ENCODE results near the gene FGF1.

Gene FGF1

DNA sequence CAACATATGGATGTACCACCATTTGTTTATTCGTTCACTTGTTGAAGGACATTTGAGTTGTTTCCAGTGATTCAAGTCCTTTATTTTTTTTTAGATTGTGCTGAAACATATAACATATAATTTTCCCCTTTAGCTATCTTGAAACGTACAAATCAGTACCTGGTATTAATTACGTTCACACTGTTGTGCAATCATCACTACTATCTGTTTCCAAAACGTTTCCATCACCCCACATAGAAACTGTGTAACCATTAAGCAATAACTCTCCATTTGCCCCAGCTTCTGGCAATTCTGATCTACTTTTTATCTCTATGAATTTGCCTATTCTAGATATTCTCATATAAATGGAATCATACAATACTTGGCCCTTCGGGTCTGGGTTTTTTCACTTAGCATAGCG lies 116.0 kb downstream of the FGF1 start:
- DNase-seq, result no peak

GRCh38 chr5:142568996-142569335 lies 116.9 kb downstream of the FGF1 start:
- DNase-seq, result no peak

- no peak for DNase-seq
Observed at GRCh38 chr5:142568283-142568995, 117.5 kb downstream of the FGF1 start.

GRCh38 chr5:142561486-142562097 lies 124.3 kb downstream of the FGF1 start:
- no peak for DNase-seq

DNA sequence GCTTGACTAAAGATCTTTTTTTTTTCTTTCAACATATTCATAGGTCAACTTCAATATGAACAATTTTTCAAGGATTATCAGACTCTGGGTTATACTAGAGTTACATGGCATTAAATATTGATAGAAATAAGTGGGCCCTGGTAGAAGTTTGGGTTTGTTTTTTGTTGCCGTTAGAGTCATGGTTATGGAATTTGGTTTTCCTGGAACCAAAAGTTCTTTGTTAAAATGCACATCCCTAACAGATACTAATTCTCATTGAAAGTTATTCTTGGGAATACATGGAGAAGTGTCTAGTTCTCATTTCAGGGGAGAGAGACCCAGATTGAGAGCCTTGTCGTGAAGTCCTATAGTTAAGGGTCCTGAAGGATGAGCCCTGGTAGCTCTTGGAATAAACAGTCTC lies 124.9 kb downstream of the FGF1 start:
- DNase-seq, result no peak

DNA sequence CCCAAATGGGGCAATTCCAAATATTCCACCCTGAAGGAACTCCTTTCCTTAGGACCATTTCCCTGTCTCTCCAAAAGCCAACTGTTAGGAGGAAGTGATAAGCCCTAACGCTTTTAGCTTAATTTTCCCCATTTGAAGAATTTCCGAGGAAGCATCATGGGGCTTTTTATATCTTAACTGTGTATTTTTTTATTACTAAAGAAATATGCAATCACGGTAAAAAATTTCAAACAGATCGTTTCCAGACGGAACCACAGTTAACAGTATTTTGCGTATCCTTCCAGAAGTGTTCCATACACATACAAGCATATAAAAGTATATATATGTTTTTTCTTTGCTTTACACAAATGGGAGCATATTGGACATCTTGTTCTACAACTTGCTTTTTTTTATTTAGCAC lies 133.8 kb downstream of the FGF1 start:
- DNase-seq, result no peak

DNA sequence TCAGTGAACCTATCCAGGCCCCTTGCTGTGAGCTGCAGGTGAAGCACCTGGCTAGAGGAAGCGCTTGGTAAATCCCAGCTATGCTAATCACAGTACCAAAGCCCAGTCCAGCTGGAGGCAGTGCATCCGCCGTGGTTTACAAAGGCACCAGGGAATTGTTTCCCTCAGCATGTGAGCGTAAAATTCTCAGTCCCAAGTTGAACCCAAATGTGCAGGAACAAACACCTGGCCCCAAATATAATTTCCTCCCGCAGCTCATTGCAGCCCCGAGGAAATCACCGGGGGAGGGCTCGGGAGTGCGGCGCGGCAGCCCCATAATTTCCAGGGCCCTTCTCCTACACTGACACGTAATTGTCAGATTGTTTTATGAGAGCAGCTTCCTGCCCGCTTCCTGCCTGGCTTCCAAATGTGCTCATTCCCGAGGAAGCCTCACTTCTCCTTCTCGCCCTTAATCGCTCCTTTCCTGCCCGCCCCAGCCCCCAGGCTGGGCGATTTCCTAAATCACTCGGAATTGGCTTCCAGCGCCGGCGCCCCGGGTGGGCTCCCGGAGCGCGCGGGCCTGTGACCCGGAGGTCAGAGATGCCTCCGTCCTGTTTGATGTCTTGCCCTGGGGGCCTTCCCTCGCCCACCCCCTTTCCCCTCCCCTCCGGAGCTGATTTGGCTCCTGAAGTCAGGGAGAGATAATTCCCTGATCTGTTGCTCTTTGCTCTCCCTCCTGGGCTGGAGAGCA lies 134.4 kb downstream of the FGF1 start:
- DNase-seq, result no peak

- no peak for DNase-seq
Observed at GRCh38 chr5:142550471-142550870, 135.4 kb downstream of the FGF1 start.

GRCh38 chr5:142549834-142550233 lies 136.1 kb downstream of the FGF1 start:
- no peak for DNase-seq

- no peak for DNase-seq
Observed at GRCh38 chr5:142548739-142549275, 137.1 kb downstream of the FGF1 start.

DNA sequence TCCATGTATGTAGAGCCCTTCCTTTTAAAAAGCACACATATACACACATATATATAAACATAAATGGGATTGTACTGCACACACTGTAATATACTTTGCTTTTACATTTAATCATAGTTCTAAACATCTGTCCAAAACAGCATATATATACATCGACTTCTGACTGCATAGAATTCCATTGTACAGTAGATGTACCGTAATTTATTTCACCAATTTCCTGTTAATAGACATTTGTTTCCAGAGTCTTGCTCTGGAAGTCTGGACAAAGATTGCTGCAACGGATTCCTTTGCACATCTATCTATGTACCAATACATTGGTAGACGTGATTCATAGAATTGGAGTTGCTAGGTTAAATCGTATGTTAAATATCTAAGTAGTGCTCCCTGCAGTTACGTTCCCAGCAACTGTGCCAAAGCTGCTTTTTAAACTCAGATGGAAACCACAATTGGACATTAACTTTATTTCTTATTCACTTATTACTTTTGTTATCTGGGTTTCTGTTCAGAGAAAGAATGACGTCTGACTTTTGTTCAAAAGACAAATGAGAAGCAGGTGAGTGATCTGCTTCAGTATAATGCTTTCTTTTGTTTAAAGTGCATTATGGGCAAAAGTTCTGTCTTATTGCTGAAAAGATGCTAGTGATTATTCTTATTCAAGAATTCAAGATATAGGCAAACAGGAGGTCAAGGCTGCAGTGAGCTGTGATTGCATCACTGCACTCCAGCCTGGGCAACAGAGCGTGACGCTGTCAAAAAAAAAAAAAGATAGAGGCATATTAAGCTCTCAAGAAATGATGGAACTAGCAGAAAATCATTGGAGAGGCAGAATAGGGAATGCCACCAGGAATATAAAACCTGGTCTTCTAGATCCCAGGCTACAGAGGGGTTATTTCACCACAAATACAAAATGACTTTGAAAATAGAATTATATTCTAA lies 138.2 kb downstream of the FGF1 start:
- DNase-seq, result no peak

- no peak for DNase-seq
Observed at GRCh38 chr5:142545650-142546322, 140.1 kb downstream of the FGF1 start.

DNA sequence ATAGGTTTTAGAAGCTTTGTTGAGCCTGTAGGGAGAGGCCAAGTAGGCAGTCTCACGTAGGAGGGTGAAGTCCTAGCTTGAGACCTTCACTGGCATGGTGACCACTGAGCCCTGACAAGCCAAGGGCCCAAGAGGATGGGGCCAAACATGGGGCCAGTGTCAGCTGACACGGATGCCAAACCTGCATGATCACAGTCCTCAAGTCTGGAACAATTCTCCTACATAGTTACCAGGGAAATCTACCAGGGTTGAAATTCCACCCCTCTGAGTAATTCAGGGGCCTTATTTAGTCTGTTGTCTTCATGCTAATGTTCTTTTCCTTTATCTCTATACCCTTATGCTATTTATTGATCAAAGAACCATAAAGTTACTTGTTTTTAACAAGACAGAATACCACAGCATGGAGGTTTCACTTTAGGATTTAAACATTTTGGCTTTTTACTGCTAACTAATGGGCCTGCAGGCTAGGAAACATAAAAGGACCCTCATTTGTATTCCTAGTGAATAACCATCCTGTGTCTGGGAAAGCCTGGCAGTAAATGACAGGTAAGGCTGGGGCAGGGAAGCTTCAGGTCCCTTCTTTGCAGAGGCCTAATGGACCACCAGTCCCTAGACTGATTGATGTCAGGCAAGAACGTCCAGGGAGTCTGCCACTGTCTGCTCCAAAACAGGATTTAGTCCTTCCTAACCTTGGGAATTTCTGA lies 140.8 kb downstream of the FGF1 start:
- DNase-seq, result no peak

DNA sequence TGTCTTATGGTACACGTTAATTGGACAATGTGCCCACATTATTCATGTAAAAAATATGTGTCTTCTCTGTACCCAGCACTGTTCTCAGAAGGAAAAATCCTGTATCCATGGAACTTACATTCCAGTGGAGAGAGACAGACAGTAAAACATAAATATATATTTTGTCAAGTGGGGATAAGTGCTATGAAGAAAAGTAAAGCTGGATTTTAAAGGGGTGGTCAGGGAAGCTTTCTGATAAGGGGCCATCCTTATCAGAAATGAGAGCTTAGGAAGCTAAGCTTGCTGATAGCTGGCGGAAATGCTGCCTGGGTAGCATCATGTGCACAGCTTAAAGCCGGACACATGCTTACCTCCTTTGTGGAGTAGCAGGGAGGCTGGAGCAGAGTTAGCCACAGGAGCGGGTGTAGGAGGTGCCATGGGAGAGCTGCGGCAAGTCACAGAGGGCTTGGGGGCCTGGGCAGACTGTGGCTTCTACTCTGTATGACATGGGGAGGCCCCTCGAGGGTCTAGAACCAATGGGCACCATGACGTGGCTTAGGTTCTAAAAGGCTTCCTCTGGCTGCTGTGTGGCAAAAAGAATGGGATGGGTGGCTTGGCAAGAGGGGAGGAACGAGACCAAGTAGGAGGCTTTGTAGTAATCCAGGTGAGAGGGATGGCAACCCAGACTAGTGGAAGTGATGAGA lies 141.7 kb downstream of the FGF1 start:
- DNase-seq, result no peak

- DNase-seq, result no peak
Observed at GRCh38 chr5:142542906-142543305, 143.0 kb downstream of the FGF1 start.

Data from KG1 (cell line).